GM12873 (cell line): ENCODE data around the gene SLC2A4.

Experiments used
- TF ChIP-seq, protein P1 (sequence below): IDR thresholded peaks from 2 replicates; pipeline ENCODE4 v1.5.1; 2012; ENCODE audit warnings: low read depth, mild to moderate bottlenecking, moderate library complexity, low read length, control low read depth; ENCODE audit not compliant: insufficient read depth; ENCODE audit errors: missing control alignments

Gene SLC2A4

DNA sequence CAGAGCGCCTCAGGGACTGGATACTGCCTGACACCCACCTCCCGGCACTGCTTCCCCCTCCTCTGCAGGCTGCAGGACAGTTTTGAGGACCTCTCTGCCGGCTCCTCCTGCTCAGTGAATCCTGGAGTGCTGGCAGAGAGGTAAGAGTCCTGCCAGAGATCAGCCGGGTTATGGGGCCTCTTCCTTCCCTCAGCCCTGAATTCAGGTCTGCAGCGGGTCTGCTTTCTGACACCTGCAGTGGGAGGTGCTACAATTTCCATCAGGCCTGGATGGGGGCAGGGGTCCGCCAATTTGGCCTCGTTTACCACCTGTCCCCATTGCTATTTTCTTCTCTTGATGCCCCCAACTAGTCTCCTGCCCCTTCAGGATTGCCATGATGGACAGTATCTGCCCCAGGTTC, 50.6 kb downstream of the SLC2A4 start:
- TF ChIP-seq, protein P1, sequence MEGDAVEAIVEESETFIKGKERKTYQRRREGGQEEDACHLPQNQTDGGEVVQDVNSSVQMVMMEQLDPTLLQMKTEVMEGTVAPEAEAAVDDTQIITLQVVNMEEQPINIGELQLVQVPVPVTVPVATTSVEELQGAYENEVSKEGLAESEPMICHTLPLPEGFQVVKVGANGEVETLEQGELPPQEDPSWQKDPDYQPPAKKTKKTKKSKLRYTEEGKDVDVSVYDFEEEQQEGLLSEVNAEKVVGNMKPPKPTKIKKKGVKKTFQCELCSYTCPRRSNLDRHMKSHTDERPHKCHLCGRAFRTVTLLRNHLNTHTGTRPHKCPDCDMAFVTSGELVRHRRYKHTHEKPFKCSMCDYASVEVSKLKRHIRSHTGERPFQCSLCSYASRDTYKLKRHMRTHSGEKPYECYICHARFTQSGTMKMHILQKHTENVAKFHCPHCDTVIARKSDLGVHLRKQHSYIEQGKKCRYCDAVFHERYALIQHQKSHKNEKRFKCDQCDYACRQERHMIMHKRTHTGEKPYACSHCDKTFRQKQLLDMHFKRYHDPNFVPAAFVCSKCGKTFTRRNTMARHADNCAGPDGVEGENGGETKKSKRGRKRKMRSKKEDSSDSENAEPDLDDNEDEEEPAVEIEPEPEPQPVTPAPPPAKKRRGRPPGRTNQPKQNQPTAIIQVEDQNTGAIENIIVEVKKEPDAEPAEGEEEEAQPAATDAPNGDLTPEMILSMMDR, result no peak

DNA sequence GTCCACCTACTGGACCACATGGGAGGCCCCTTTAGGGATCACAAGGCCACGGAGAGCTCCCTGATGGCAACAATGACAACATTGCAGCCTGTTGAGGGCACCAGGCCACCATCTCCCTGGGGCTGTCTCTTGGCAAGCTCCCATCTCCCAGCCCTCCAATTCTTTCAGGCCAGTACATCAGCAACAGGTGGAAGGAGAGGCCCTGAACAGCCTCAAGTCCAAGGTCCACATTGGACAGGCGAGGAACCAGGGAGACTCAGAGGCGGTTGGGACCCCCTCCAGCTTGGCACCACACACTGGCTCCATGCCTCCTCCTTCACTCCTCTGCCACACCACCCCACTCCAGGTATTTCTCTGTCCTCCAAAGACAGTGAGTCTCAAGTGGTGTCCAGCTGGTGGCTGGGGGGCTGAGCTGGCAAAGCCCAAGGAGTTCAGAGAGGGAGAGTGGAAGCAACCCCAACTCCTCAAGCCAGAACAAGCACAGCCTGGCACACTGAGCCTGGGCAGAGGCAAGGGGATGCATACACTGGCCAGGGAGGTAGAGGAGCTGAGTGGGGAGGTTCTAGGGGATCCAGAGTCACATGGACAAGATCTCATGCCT, 53.5 kb downstream of the SLC2A4 start:
- TF ChIP-seq, protein P1, result no peak

DNA sequence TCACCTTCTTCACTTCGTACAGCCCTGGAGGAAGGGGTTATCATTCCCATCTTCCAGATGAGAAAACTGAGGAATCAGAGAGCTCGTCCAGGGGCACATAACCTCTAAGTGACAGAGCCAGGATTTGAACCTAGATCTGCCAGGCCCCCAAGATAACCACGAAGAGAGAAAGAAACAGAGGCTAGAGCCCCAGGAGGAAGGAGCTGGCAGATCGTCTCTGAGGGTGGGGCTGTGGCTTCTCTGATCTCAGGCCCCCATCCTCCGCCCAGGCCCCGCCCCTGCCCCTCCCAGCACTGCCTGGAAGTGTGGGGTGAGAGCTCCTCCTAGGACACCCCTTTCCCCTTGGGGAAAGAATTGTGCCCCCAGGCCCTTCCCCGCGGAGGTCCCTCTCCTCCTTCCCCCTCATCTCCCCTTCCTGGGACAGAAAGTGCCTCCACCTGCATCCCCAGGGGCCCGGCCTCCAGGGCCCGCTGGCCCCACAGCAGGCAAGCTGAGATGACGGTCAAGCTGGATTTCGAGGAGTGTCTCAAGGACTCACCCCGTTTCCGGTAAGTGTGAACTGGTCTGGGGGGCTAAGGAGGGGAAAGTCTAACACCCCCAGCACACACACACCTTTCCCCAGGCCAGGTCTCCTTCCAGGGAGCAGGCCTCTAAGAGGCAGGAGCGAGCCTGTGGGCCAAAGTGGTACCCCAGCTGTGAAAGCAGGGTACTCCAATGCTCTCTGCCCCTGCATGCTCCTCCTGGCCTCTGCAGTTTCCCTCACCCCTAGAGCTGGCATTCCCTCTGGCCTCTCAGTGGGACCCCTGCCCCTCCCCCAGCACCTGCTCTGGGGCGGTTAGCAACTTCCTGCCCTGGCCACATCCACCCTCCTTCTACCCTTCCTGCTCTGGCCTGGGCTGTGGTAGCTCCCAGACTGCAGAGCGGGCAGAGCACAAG, 55.0 kb downstream of the SLC2A4 start, which contains the start of gene ACAP1:
TSS of gene ACAP1 (plus strand) at position 290 of the 936 bp plus-strand sequence. CDS start at position 496, 206 bp downstream.
- TF ChIP-seq, protein P1, result no peak
